ENCODE results near the gene PRKAG2.

- no peak for TF ChIP-seq CTCF (IDR thresholded peaks at IDR 0.05; ENCODE audit: insufficient read depth, low read length, poor library complexity, severe bottlenecking)
- no peak for TF ChIP-seq EZH2phosphoT487 (conservative IDR thresholded peaks at IDR 0.05; ENCODE audit: low read length)
Measured at GRCh38 chr7:151722533-151722932, 154.4 kb downstream of the PRKAG2 start.
